Medulla oblongata (tissue), 1 donor: ENCODE results near the gene ELF3.
"Not testable (repeated sequence)": the region's sequence is repeated elsewhere in the genome, so short reads cannot be mapped to it uniquely, and the experiment has no call there.

Experiments
- DNase-seq: peaks from one replicate; pipeline ENCODE4 v3.0.0-alpha.2; 2015; ENCODE audit errors: extremely low spot score

ELF3 gene

GRCh38 chr1:202034683-202035462 lies 24.5 kb downstream of the ELF3 start:
- no peak for DNase-seq

GRCh38 chr1:202036595-202037387 lies 26.4 kb downstream of the ELF3 start:
- no peak for DNase-seq

GRCh38 chr1:202037706-202038296 lies 27.4 kb downstream of the ELF3 start:
- no peak for DNase-seq

GRCh38 chr1:202038688-202039346 lies 28.4 kb downstream of the ELF3 start:
- DNase-seq: no peak

- no peak for DNase-seq
These were observed 35.3 kb downstream of the ELF3 start for GRCh38 chr1:202045705-202046104.

GRCh38 chr1:202046227-202046626 lies 35.8 kb downstream of the ELF3 start:
- no peak for DNase-seq

- no peak for DNase-seq
These were observed 36.6 kb downstream of the ELF3 start for GRCh38 chr1:202046748-202047708.

- DNase-seq: no peak
These were observed 37.6 kb downstream of the ELF3 start for GRCh38 chr1:202047977-202048376.

GRCh38 chr1:202049129-202049528 lies 38.7 kb downstream of the ELF3 start:
- DNase-seq: no peak

GRCh38 chr1:202054094-202054493 lies 43.7 kb downstream of the ELF3 start:
- no peak for DNase-seq

- DNase-seq: not testable (repeated sequence)
These were observed 44.3 kb downstream of the ELF3 start for GRCh38 chr1:202054673-202055072.

- no peak for DNase-seq
These were observed 46.4 kb downstream of the ELF3 start for GRCh38 chr1:202056644-202057334.

- DNase-seq: not testable (repeated sequence)
These were observed 46.9 kb downstream of the ELF3 start for GRCh38 chr1:202057335-202057704.

- no peak for DNase-seq
These were observed 47.9 kb downstream of the ELF3 start for GRCh38 chr1:202058001-202058908.

GRCh38 chr1:202061055-202061454 lies 50.7 kb downstream of the ELF3 start:
- no peak for DNase-seq

GRCh38 chr1:202061787-202062186 lies 51.4 kb downstream of the ELF3 start:
- DNase-seq: not testable (repeated sequence)

- DNase-seq: not testable (repeated sequence)
These were observed 52.2 kb downstream of the ELF3 start for GRCh38 chr1:202062636-202063035.

GRCh38 chr1:202063093-202063492 lies 52.7 kb downstream of the ELF3 start:
- DNase-seq: no peak

GRCh38 chr1:202064889-202065312 lies 54.5 kb downstream of the ELF3 start:
- DNase-seq: not testable (repeated sequence)
